Type B pancreatic cell (in vitro differentiated cells): ENCODE measurements around the gene KCNQ5. TPM values are rescaled to one million over a fixed set of nuclear protein-coding genes. Genes with fewer than 3 reads are reported as not detected.

Experiments
- DNase-seq: peaks from one replicate; pipeline ENCODE4 v3.0.0; 2021; ENCODE audit warnings: mixed read lengths; ENCODE audit not compliant: unreplicated experiment; ENCODE audit errors: extremely low spot score
- H3K27ac Mint-ChIP-seq: 2 replicates; pipeline ENCODE4 v1.8.0; 2021; ENCODE audit warnings: mild to moderate bottlenecking, mixed read lengths
- H3K27me3 Mint-ChIP-seq: 2 replicates; pipeline ENCODE4 v1.8.0; 2021; ENCODE audit warnings: mixed read lengths
- H3K36me3 Mint-ChIP-seq: 2 replicates; pipeline ENCODE4 v1.8.0; 2021; ENCODE audit warnings: mixed read lengths
- H3K4me1 Mint-ChIP-seq: one replicate; pipeline ENCODE4 v1.8.0; 2021; ENCODE audit warnings: mixed read lengths; ENCODE audit not compliant: unreplicated experiment
- H3K4me3 Mint-ChIP-seq: 2 replicates; pipeline ENCODE4 v1.8.0; 2021; ENCODE audit warnings: mild to moderate bottlenecking, mixed read lengths
- H3K9me3 Mint-ChIP-seq: 2 replicates; pipeline ENCODE4 v1.8.0; 2021; ENCODE audit warnings: mixed read lengths
- total RNA-seq: library from RNA; stranded (reverse); gene quantifications from 2 replicates; pipeline ENCODE4 v1.2.1, GENCODE V29; 2021; ENCODE audit warnings: low replicate concordance
- TF ChIP-seq, protein P1 (sequence below): fragments of 200-600 bp; sonication (generic); conservative IDR thresholded peaks from 2 replicates; pipeline ENCODE4 v1.5.0; 2021; ENCODE audit warnings: antibody characterized with exemption, mild to moderate bottlenecking

KCNQ5 gene
- total RNA-seq, 1 donor from 2014 or later = 1.7 TPM

DNA sequence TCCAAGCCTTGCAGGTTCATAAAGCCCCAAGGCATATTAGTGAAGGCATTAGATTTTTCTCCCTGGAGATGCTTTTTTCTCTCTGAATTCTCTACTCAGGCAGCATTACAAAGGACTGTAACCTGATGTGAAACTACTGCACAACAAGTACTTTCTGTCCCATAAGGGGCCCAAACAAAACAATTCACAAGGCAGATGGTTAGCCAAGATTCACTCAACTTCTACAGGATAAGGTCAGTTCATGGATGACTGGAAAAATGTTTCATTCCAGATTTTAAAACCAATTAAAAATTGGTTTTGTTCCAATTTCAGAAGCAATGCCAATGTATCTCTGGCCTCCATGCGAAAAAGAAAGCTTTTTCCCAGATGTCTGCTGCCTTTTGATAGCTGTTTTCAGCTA, 421.6 kb downstream of the KCNQ5 start:
- Mint-ChIP-seq H3K9me3 (peaks cover 5% of the 10 kb centered on the region), H3K4me3 (no peak overlapping the region), H3K4me1 (no peaks in the 10 kb centered on the region), H3K27ac (no peak overlapping the region), H3K27me3 (no peaks in the 10 kb centered on the region), H3K36me3 (no peaks in the 10 kb centered on the region)
- no peak for DNase-seq
- TF ChIP-seq, protein P1, sequence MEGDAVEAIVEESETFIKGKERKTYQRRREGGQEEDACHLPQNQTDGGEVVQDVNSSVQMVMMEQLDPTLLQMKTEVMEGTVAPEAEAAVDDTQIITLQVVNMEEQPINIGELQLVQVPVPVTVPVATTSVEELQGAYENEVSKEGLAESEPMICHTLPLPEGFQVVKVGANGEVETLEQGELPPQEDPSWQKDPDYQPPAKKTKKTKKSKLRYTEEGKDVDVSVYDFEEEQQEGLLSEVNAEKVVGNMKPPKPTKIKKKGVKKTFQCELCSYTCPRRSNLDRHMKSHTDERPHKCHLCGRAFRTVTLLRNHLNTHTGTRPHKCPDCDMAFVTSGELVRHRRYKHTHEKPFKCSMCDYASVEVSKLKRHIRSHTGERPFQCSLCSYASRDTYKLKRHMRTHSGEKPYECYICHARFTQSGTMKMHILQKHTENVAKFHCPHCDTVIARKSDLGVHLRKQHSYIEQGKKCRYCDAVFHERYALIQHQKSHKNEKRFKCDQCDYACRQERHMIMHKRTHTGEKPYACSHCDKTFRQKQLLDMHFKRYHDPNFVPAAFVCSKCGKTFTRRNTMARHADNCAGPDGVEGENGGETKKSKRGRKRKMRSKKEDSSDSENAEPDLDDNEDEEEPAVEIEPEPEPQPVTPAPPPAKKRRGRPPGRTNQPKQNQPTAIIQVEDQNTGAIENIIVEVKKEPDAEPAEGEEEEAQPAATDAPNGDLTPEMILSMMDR = no peak

GRCh38 chr6:73045609-73046008, 423.7 kb downstream of the KCNQ5 start:
- H3K9me3 Mint-ChIP-seq = no peaks in the 10 kb centered on the region
- no peak overlapping the region for H3K27ac Mint-ChIP-seq
- H3K36me3 Mint-ChIP-seq = no peaks in the 10 kb centered on the region
- TF ChIP-seq, protein P1 = no peak
- no peaks in the 10 kb centered on the region for H3K27me3 Mint-ChIP-seq
- no peak overlapping the region for H3K4me3 Mint-ChIP-seq
- DNase-seq = no peak
- H3K4me1 Mint-ChIP-seq = no peaks in the 10 kb centered on the region

- no peaks in the 10 kb centered on the region for H3K4me1 Mint-ChIP-seq
- TF ChIP-seq, protein P1 = no peak
- no peak overlapping the region for H3K4me3 Mint-ChIP-seq
- H3K27ac Mint-ChIP-seq = no peak overlapping the region
- no peaks in the 10 kb centered on the region for H3K9me3 Mint-ChIP-seq
- DNase-seq = no peak
- no peaks in the 10 kb centered on the region for H3K27me3 Mint-ChIP-seq
- no peaks in the 10 kb centered on the region for H3K36me3 Mint-ChIP-seq
Measured at GRCh38 chr6:73047801-73048200, 425.9 kb downstream of the KCNQ5 start.

DNA sequence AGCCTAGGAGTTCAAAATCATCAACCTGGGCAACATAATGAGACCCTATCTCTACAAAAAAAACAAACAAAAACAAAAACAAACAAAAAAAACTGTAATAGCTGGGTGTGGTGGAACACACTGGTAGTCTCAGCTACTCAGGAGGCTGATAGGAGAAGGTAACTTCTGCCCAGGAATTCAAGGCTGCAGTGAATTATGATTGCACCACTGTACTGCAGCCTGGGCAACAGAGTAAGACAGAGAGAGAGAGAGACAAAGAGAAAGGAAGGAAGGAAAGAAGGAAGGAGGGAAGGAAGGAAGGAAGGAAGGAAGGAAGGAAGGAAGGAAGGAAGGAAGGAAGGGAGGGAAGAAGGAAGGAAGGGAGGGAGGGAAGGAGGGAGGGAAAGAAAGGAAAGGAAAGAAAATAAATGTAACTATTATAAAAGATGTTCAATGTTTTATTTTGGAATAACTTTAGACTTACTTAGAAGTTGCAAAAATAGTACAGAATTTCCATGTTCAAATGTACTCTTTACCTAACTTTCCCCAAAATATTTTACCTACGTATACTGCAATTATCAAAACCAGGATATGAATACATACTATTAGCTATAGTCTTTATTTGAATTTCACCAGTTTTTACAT, 428.2 kb downstream of the KCNQ5 start:
- Mint-ChIP-seq H3K4me3 (no peak overlapping the region), H3K9me3 (no peaks in the 10 kb centered on the region), H3K27me3 (no peaks in the 10 kb centered on the region), H3K36me3 (no peaks in the 10 kb centered on the region), H3K27ac (no peak overlapping the region), H3K4me1 (no peaks in the 10 kb centered on the region)
- DNase-seq = no peak
- TF ChIP-seq, protein P1 = no peak

GRCh38 chr6:73050706-73051105, 428.8 kb downstream of the KCNQ5 start:
- no peak for DNase-seq
- H3K27ac Mint-ChIP-seq = no peak overlapping the region
- no peak overlapping the region for H3K4me3 Mint-ChIP-seq
- TF ChIP-seq, protein P1 = no peak
- no peaks in the 10 kb centered on the region for H3K4me1 Mint-ChIP-seq
- H3K36me3 Mint-ChIP-seq = no peaks in the 10 kb centered on the region
- H3K27me3 Mint-ChIP-seq = no peaks in the 10 kb centered on the region
- H3K9me3 Mint-ChIP-seq = no peaks in the 10 kb centered on the region

GRCh38 chr6:73051147-73051546, 429.3 kb downstream of the KCNQ5 start:
- no peaks in the 10 kb centered on the region for H3K27me3 Mint-ChIP-seq

More at GRCh38 chr6:73051147-73051546, 429.3 kb downstream of the KCNQ5 start:
- Mint-ChIP-seq H3K36me3 (no peaks in the 10 kb centered on the region), H3K27ac (no peak overlapping the region), H3K4me3 (no peak overlapping the region), H3K9me3 (no peaks in the 10 kb centered on the region), H3K4me1 (no peaks in the 10 kb centered on the region)
- no peak for DNase-seq
- TF ChIP-seq, protein P1 = no peak
